SH-SY5Y (cell line): ENCODE data around the gene PI4K2A.

Source experiments
- GATA2 ChIP-seq: IDR thresholded peaks from 2 replicates; pipeline ENCODE4 v1.6.1; 2011; ENCODE audit warnings: mild to moderate bottlenecking, low read depth, low read length
- GATA3 ChIP-seq: IDR thresholded peaks from 2 replicates; pipeline ENCODE4 v1.6.1; 2011; ENCODE audit warnings: low read depth, mild to moderate bottlenecking, low read length, moderate library complexity

Gene PI4K2A

DNA sequence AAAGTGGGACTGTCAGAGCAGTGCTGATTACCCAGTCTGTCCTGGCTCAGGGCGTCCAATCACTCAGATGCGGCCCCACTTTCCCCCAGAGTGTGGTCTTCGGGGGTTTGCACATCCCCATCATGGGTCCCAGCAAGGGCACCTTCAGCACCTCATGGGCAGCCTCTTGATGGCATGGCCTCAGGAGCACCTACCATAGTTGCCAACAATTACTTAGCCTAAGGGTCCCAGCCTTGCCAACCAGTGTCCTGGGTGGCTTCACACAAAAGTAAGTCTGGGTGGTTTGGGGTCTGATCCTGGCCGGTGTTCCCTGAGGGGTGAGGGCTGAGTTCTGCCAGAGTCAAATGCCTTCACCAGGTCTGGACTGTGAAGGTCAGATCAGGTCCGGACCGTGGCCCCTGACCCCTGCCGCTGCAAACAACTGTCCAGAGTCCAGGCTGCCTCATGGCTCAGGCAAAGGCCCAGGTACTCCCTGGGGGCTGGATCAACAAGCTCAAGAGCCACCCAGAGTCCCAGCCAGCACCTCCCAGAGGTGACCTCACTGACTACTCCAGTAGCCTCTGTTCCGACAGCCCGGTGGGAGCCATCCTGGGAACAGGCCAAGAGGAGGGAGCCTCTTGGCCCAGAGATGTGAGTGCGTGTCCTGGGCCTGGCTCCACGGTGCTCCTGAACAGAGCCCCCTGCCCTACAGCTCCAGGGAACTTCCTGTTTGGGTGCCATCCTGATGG lies 66.8 kb downstream of the PI4K2A start:
- TF ChIP-seq GATA3 (no peak), GATA2 (no peak)

DNA sequence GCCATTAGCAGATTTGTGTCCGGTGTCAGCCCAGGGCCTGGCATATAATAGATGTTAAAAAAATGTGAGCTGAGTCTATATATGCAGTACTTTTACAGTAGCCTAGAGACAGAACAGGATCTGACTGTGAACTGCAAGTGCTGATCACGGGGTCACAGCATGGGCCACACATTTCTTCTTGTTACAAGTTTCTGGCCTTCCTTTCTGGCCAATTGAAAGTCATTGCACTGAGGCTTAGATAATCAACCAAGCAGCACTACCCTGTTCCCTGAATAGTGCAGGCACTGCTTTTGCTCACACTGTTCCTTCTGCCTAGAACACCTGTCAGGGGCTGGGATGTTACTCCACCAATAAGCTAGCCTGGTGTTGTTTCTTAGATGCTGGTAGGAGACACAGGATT lies 67.7 kb downstream of the PI4K2A start:
- TF ChIP-seq GATA3 (no peak), GATA2 (no peak)

DNA sequence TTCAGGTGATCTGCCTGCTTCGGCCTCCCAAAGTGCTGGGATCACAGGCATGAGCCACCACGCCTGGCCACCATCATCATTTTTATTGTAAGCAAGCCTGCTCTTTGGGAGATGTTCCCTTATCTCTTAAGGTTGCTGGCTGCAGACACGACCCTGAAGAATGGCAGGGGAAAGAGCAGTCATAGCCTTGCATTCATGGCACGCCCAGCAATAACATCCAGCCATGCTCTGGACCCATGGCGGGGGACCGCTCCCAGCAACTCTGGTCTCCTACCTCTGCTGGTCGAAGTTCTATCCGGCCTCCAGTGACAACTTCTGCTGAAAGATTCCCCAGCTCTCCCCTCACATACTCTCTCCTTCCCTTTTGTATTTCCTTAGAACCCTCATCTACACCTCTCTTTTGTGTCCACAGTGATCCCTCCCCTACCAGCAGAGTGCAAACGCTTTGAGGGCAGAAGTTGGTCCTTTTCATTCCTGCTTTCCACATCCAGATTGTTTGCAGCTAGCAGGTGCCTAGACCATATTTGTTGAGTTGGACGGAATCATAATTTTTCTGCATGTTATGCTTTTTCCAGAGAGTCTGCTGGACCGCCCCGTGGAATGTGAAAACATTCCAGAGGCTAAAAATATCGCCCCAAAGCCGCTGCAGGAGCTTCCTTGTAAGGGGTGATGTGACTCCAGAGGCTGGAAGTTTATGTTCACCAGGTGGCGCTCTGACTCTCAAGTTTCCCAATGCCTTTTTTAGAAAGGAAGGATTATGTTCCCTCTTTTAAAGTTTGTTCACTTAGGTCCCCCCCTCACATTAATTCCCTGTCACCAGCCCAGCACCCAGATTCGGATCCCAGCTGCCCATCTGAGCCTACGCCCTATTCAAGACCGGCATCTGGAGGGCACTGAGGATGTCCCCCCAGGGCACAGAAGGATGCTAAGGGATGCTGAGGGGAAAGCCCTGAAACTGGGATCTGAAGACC lies 68.8 kb downstream of the PI4K2A start:
- no peak for TF ChIP-seq GATA2
- no peak for TF ChIP-seq GATA3

DNA sequence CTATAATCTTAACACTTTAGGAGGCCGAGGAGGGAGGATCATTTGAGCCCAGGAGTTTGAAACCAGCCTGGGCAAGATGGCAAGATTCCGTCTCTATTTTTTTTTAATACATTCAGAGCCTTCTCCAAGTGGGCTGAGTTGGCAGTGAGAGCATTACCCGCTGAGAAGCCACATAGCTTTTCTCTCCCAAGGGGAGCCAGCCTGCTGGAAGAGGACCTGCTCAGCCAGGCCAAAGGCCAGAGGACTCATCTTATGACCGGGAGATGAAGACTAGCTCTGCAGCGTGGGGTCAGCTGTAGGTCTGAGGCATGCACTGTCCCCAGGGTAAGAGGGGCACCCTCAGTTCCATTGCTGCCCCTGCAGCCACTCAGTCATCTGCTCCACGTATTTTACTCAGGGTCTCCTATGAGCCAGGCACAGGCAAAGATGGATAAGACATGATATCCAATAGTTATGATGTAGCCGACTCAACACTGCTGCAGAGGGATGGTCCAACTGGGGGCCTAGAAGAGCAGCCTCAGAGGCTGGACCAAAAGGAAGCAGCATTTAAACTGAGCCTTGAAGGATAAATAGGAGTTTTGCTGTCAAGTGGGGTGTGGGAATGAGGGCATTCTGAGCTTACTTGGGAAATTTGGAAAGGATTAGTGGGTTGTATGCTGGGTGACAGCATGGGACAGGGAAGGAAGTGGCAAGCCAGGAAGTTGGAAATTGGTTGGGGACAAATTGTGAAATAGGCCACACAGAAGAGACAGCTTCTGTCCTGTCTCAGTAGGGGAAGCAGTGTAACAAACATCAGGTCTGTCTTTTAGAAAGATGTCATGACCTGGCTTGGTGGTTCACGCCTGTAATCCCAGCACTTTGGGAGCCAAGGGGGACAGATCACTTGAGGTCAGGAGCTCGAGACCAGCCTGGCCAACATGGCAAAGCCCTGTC lies 71.4 kb downstream of the PI4K2A start:
- TF ChIP-seq GATA3 = no peak
- no peak for TF ChIP-seq GATA2

DNA sequence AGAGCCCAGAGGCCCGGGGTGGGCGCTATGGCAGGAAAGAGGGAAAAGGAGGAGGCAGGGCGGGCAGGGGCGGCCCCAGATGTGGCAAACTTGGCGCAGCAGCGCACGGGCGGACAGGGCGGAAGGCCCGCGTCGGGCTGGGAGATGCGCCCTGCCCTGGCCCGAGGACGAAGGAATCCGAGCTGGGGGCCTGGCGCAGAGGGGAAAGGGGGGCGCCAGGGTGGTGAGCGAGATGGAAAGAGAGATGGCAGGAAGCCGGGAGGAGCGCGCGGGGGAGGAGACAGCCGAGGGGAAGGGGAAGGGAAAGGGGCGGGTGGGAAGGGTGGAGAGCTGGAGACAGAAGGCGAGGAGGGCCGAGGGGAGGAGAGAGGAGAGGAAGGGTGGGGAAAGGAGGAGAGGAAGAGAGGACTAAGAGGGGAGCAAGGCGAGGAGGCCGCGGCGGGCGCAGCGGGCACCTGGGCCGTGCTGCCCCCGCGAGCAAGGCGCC lies 72.9 kb downstream of the PI4K2A start, which contains the start of gene MARVELD1:
Gene MARVELD1, plus strand, starts transcription at position 392 of the 487 bp plus-strand sequence. CDS start 147 bp downstream, outside the sequence.
- peak; percentile 65 for TF ChIP-seq GATA2
- no peak for TF ChIP-seq GATA3

DNA sequence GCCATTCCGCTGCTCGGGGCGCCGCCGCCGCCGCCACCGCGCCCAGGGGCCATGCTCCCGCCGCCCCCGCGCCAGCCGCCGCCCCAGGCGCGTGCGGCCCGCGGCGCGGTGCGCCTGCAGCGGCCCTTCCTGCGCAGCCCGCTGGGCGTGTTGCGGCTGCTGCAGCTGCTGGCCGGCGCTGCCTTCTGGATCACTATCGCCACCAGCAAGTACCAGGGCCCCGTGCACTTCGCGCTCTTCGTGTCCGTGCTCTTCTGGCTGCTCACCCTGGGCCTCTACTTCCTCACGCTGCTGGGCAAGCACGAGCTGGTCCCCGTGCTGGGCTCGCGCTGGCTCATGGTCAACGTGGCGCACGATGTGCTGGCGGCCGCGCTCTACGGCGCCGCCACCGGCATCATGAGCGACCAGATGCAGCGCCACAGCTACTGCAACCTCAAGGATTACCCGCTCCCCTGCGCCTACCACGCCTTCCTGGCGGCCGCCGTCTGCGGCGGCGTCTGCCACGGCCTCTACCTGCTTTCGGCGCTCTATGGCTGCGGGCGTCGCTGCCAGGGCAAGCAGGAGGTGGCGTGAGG lies 73.4 kb downstream of the PI4K2A start:
- TF ChIP-seq GATA2 (no peak), GATA3 (no peak)

DNA sequence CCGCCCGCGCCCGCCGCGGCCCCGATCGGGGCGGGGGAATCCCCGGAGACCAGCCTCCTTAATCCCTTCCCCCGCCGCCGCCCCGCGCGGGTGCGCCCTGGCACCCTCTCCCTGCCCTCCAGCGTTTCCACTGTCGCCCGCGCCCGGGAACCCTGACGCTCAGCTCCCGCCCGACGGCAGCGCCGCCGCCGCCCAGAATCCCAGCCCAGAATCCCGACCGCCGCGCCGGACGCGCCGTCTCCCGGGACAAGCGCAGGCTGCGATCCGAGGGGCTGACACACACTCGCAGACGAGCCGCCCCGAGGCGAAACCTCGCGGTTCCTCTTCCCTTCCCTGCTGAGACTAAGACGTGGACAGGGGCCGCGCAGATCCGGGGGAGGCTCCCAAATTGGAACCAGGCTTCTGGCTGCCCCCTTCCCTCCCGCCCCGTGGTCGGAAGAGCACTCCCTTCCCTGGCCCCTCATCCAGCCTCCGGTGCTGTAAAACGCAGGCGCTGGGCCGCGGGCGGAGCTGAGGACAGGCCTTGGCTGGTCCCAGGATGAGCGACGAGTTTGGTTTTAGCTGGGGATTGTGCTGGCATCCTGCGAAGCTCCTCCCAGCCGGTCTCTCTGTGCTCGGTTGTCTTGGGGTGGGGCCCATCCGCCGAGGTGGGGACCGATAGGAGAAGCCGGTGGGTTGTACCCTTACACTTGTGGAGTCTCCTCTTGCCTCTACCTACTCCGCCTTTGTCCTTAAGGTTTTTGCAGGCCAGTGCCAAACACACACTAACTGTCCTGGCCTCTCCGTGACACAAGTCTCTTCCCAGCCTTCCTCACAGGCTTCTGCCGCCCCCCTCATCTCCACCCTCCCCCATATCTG lies 74.2 kb downstream of the PI4K2A start:
- no peak for TF ChIP-seq GATA2
- TF ChIP-seq GATA3 = no peak

DNA sequence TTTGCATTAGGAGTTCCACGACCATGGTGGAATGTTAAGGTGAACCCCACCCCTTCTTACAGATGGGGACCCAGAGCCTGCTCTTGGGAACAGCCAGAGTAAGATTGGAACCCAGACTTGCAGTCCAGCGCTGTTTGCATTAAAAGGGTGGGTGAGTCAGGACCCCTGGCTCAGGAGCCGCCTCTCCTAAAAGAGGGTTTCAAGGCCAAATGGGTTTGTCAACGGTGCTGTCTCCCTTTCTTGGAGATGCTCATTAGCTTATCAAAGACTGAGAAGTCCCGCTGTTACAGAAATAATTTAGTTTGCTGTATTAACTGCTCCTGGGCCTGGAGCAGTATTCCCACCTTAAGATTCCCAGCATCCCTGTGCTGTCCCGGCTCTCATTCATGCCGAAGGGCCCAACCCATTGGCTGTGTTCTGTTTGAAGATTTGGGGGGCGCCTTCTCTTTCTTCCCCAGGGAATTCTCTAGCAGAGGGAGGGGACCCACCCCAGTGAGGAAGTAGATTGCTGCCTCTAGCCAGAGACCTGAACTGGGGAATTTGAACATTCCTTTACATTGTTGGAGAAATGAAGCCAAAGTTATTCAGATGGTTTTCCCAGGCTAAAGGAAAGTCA lies 74.9 kb downstream of the PI4K2A start:
- no peak for TF ChIP-seq GATA2
- TF ChIP-seq GATA3 = no peak

DNA sequence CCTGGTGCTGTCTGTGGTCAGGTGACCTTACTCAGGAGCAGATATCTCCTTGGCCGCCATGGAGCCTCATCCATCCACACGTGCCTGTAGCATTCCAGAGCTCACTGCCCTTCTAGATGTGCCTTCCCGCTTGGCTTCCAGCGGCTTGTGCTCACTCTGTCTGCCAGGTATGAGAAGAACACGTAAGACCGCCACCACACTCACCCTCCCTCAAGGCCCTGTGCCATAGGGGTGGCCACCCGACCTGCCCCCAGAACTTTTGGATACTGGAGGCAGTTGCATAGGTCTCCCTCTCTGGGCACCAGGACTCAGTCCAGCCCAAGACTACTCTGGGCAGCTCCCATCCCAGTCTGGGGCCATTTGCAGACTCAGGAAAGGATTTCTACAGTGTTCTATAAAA lies 77.2 kb downstream of the PI4K2A start:
- TF ChIP-seq GATA2 = no peak
- no peak for TF ChIP-seq GATA3

DNA sequence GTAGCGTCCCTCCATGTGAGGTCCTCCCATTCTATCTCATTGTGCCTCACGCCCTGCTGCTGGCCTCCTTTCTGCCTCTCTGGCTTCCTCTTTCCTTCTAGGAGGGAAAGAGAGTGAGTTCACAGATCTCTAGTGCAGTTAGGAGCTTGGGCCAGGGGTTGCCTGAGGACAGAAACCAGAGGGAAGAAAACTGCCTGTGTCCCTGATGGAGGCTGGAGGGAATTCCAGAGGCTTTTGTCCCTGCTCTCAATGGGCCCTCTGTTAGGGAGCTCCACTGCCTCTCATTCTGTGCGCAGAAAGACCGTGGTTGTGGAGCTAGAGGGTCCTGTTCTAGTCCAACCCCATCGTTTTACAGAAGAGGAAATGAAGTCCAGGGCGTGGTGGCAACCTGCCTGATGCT lies 77.7 kb downstream of the PI4K2A start:
- TF ChIP-seq GATA2 (no peak), GATA3 (no peak)

DNA sequence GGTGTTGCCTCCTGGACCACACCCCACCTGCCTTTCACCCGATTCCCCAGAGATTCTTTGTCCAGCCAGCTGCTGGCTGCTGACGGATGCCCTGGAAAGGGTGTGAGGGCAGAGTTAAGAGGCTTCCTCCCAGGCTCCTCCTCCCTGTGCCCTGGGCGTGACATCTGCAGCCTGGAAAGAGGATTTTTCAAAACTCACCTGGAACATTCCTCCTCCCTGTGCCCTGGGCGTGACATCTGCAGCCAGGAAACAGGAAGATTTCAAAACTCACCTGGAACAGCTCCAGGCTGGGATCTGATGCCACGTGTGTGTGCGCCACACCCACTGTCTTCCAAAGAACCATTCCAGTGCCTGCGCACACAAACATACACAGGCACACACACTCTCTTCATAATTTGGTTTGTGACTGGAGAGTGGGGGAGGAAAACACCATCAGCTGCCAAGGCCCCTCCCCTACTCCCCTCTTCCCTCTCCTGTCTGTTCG lies 78.2 kb downstream of the PI4K2A start:
- TF ChIP-seq GATA2 = no peak
- no peak for TF ChIP-seq GATA3

DNA sequence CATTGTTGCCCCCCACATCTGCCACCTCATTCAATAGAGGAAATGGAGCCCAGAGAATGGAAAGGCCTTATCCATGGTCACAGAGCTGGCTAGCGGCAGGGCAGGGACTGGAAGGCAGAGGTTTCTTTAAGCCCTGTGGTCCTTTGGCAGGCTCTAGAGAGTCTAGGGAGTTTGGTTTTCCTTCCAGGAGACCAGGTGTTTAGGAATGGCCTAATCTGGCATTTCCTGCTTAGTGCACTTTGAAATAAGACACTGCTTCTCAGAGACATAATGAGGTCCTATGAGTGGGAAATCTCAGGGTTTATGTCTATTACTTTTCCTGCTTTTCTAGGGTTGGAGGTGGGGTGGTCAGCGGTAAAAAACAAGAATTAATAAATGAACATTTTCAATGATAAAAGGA lies 79.1 kb downstream of the PI4K2A start:
- TF ChIP-seq GATA2 (no peak), GATA3 (no peak)
